ENCODE measurements around the gene RABGAP1.

RABGAP1 gene

GRCh38 chr9:122944960-122945888 is 4.4 kb downstream of the RABGAP1 start:
- no peak for DNase-seq (ENCODE audit: low read depth in 2 of 2)

GRCh38 chr9:122946461-122947005 is 5.7 kb downstream of the RABGAP1 start:
- no peak for DNase-seq (ENCODE audit: low read depth in 2 of 2)

GRCh38 chr9:122948313-122948712 is 7.5 kb downstream of the RABGAP1 start:
- no peak for DNase-seq (ENCODE audit: low read depth in 2 of 2)

- DNase-seq (ENCODE audit: low read depth in 2 of 2): no peak
Observed at GRCh38 chr9:122949696-122950095, 8.9 kb downstream of the RABGAP1 start.

- no peak for DNase-seq (ENCODE audit: low read depth in 2 of 2)
Observed at GRCh38 chr9:122950263-122950662, 9.4 kb downstream of the RABGAP1 start.

- DNase-seq (ENCODE audit: low read depth in 2 of 2): no peak
Observed at GRCh38 chr9:122951056-122951455, 10.2 kb downstream of the RABGAP1 start.

GRCh38 chr9:122954253-122954691 is 13.5 kb downstream of the RABGAP1 start:
- DNase-seq (ENCODE audit: low read depth in 2 of 2): no peak

- DNase-seq (ENCODE audit: low read depth in 2 of 2): no peak
Observed at GRCh38 chr9:122955961-122956360, 15.1 kb downstream of the RABGAP1 start.

- DNase-seq (ENCODE audit: low read depth in 2 of 2): no peak
Observed at GRCh38 chr9:122961139-122961538, 20.3 kb downstream of the RABGAP1 start.

- no peak for DNase-seq (ENCODE audit: low read depth in 2 of 2)
Observed at GRCh38 chr9:122975196-122975595, 34.4 kb downstream of the RABGAP1 start.

GRCh38 chr9:122978601-122979000 is 37.8 kb downstream of the RABGAP1 start:
- no peak for DNase-seq (ENCODE audit: low read depth in 2 of 2)

GRCh38 chr9:122986010-122986409 is 45.2 kb downstream of the RABGAP1 start:
- no peak for DNase-seq (ENCODE audit: low read depth in 2 of 2)

GRCh38 chr9:122988141-122988540 is 47.3 kb downstream of the RABGAP1 start:
- no peak for DNase-seq (ENCODE audit: low read depth in 2 of 2)

GRCh38 chr9:122988920-122989621 is 48.3 kb downstream of the RABGAP1 start:
- no peak for DNase-seq (ENCODE audit: low read depth in 2 of 2)

GRCh38 chr9:122991370-122991830 is 50.6 kb downstream of the RABGAP1 start:
- DNase-seq (ENCODE audit: low read depth in 2 of 2): peak in 1 of 2 donors; percentile 30

- no peak for DNase-seq (ENCODE audit: low read depth in 2 of 2)
Observed at GRCh38 chr9:122996586-122996985, 55.8 kb downstream of the RABGAP1 start.

GRCh38 chr9:122998448-122998847 is 57.6 kb downstream of the RABGAP1 start:
- no peak for DNase-seq (ENCODE audit: low read depth in 2 of 2)

GRCh38 chr9:123000371-123001068 is 59.7 kb downstream of the RABGAP1 start:
- no peak for DNase-seq (ENCODE audit: low read depth in 2 of 2)

GRCh38 chr9:123002754-123003153 is 61.9 kb downstream of the RABGAP1 start:
- DNase-seq (ENCODE audit: low read depth in 2 of 2): no peak

- no peak for DNase-seq (ENCODE audit: low read depth in 2 of 2)
Observed at GRCh38 chr9:123003466-123003865, 62.6 kb downstream of the RABGAP1 start.

GRCh38 chr9:123005964-123006363 is 65.1 kb downstream of the RABGAP1 start:
- no peak for DNase-seq (ENCODE audit: low read depth in 2 of 2)

- no peak for DNase-seq (ENCODE audit: low read depth in 2 of 2)
Observed at GRCh38 chr9:123007269-123007668, 66.4 kb downstream of the RABGAP1 start.
